Activated T-helper 1 cell treated with anti-CD3 and anti-CD28 coated beads, Interleukin-12 subunit alpha, Interleukin-12 subunit beta, Interleukin-2, Interleukin-4 antibody, amounts not matched to agents 30 ng/mL and 10 ng/mL and 1 ng/mL, durations not matched to agents 14 hours and 24 hours and 36 hours (primary cell): ENCODE data around the gene CLCF1. TPM values are rescaled to one million over a fixed set of nuclear protein-coding genes. Genes with fewer than 3 reads are reported as not detected.

Source experiments
- DNase-seq: peaks from one replicate; pipeline ENCODE4 v3.0.0; 2021; ENCODE audit warnings: low spot score
- H3K27ac Mint-ChIP-seq: one replicate; pipeline ENCODE4 v1.8.0; 2021; ENCODE audit warnings: mild to moderate bottlenecking, mixed read lengths
- H3K27me3 Mint-ChIP-seq: one replicate; pipeline ENCODE4 v1.8.0; 2022; ENCODE audit warnings: mild to moderate bottlenecking, moderate library complexity, mixed read lengths; ENCODE audit not compliant: insufficient read depth
- H3K36me3 Mint-ChIP-seq: one replicate; pipeline ENCODE4 v1.8.0; 2021; ENCODE audit warnings: low read depth, mixed read lengths
- H3K4me1 Mint-ChIP-seq: one replicate; pipeline ENCODE4 v1.8.0; 2021; ENCODE audit warnings: low read depth, mixed read lengths
- H3K4me3 Mint-ChIP-seq: one replicate; pipeline ENCODE4 v1.8.0; 2021; ENCODE audit warnings: mild to moderate bottlenecking, moderate library complexity, mixed read lengths
- H3K9me3 Mint-ChIP-seq: one replicate; pipeline ENCODE4 v1.8.0; 2021; ENCODE audit warnings: mixed read lengths
- intact Hi-C: fragments of 100-400 bp; cut with micrococcal nuclease; formaldehyde crosslinking; loops from one replicate; pipeline ENCODE4 v1.15.1; 2024
- total RNA-seq: library from RNA; stranded (reverse); gene quantifications from 2 replicates; pipeline ENCODE4 v1.2.3, GENCODE V29; 2022

CLCF1 gene
- total RNA-seq, 1 donor from 2014 or later: 0.73 TPM

DNA sequence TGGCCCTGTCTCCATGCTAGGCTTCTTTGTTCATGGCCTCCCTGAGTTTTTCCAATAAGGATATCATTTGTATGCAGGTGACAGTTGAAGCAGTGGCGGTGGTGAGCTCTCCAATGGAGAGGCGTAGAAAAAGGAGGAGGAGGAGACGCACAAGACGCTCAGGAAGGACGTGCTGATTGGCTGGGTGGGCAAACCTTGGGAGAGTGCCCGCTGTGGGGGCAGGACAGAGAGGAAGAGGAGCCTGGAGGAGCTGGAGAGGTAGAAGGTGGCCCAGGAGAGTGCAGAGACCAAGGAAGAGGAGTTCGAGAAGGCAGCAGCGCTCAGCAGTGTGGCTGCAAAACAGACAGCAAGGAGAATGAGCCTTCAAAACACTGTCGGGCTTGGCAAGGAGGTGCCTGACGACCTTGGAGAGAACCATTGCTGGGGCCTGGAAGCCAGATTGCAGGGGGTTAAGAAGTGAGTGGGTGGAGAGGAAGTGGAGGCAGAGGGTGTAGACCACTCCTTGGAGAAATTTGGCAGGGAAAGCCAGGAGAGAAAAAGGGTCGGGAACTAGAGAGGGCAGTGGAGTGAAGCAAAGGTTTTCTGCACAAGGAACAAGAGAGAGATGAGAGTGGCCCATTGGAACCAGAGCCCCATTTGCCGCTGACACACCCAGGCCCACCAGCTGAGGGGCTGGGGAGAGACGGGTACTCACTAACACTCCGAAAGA lies 7.5 kb downstream of the CLCF1 start:
- Mint-ChIP-seq H3K4me3 (no peak overlapping the region), H3K27ac (no peak overlapping the region), H3K9me3 (no peaks in the 10 kb centered on the region), H3K4me1 (peaks cover 12% of the 10 kb centered on the region), H3K27me3 (peaks cover 51% of the 10 kb centered on the region), H3K36me3 (no peaks in the 10 kb centered on the region)
- DNase-seq: no peak
- intact Hi-C loops: no loop called here

DNA sequence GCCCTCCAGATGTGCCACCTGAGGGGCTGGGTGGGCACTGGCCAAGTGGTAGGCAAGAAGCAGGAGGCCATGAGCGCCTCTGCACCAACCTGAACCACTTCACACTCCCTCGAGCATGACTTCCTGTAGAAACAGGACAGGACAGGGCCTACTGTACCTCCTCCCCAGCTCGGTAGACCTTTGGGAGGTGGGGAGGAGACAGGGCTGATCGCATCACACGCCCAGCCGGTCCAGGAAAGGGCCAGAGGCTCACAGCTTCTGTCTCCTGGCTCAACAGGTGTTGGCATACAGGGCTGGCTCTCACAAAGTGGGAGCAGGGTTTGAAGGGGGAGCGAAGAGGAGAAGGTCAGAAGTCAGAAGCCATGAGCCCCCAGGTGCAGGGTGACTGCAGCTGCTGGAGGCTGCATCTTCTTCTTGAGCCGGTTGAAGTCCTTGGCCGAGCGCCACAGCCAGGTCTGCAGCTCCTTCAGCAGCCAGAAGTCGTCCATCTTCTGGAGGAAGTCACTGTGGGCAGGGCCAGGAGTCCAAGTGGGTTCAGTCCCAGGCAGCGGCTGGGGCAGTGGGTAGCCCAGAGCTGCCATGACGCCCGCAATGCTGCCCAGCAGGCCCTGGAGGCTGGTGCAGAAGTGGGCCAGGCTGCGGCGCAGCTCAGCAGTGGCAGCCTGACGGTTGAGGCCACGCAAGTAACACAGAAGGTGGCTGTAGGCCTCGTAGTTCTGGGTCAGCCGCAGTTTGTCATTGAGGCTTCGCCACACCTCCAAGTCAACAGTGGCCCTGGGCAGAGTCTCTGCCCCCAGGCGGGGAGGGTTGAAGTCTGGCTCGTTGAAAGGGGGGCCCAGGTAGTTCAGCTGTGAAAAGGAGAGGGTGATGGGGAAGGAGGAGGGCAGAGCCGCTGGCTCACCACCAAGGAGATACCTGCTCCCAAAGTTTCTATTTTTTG lies 8.3 kb downstream of the CLCF1 start:
- H3K9me3 Mint-ChIP-seq: no peaks in the 10 kb centered on the region
- no peak overlapping the region for H3K27ac Mint-ChIP-seq
- intact Hi-C loops: no loop called here
- no peaks in the 10 kb centered on the region for H3K36me3 Mint-ChIP-seq
- DNase-seq: no peak
- H3K27me3 Mint-ChIP-seq: peaks cover 45% of the 10 kb centered on the region
- H3K4me3 Mint-ChIP-seq: no peak overlapping the region
- peaks cover 12% of the 10 kb centered on the region for H3K4me1 Mint-ChIP-seq

DNA sequence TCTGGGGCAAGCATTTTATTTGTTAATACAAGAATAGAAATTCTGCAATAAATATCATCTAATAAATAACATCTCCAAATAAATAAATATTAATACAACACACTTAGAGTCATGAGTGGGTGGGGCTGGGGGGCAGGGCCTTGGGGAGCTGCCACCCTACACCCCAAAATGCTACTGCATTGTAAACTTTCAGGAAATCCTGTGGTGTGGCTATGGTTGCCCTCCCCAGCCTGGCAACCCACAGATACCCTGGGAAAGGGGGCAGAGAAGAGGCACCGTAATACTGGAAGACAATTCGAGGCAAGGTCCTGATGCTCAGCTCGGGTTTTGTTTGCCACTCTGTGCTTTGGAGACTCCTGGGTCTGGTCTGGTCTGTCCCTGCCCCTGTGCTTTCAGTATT lies 9.2 kb downstream of the CLCF1 start:
- no peak for DNase-seq
- intact Hi-C loops: no loop called here
- H3K9me3 Mint-ChIP-seq: no peaks in the 10 kb centered on the region
- no peak overlapping the region for H3K27ac Mint-ChIP-seq
- H3K27me3 Mint-ChIP-seq: peaks cover 37% of the 10 kb centered on the region
- H3K4me1 Mint-ChIP-seq: peaks cover 12% of the 10 kb centered on the region
- H3K36me3 Mint-ChIP-seq: no peaks in the 10 kb centered on the region
- H3K4me3 Mint-ChIP-seq: no peak overlapping the region

DNA sequence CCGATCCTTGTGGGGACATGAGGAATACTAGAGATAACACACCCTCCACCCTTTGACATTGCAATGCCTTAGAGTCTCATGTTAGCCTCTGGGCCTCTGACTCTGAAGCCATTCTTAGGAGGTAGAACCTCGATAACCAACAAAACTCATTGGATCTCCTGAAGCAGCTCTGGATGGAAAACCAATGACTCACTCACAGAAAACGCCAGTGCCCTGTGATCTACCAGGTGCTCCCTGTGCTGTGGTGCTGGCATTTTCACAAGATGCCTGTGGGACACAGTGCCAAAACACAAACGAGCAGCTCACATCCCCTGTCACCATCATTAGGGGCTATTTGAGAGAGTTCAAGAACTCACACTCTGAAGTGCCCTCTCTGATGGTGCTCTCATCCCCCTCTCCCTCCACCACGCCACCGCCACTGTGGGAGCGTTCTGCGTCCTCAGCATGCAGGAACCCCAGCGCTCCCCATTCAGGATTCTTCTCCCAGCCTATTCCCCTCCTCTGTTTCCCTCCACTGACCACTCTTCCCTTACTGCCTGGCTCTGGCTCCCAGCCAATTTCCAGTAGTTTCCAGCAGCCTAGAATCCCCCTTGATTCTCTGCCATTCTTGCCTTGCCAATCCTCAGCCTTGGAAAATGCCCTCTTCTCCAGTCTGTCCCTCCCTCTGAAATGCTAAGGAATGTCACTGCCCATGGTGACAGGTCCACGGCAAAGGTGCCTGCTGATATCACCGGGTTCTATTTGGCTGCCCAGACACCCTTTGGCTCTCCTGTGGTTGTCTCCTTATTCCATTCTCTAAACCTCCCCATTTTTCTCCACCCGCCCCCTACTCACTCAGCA lies 15.3 kb downstream of the CLCF1 start:
- Mint-ChIP-seq H3K27ac (no peak overlapping the region), H3K36me3 (no peaks in the 10 kb centered on the region), H3K9me3 (no peaks in the 10 kb centered on the region), H3K27me3 (peaks cover 21% of the 10 kb centered on the region), H3K4me1 (peaks cover 25% of the 10 kb centered on the region), H3K4me3 (no peak overlapping the region)
- intact Hi-C loops: loop anchor here (1.0 to 10.0 kb wide), 3 partner anchors 10 to 227 kb away; partner anchors contain the start of gene GSTP1
- DNase-seq: no peak

DNA sequence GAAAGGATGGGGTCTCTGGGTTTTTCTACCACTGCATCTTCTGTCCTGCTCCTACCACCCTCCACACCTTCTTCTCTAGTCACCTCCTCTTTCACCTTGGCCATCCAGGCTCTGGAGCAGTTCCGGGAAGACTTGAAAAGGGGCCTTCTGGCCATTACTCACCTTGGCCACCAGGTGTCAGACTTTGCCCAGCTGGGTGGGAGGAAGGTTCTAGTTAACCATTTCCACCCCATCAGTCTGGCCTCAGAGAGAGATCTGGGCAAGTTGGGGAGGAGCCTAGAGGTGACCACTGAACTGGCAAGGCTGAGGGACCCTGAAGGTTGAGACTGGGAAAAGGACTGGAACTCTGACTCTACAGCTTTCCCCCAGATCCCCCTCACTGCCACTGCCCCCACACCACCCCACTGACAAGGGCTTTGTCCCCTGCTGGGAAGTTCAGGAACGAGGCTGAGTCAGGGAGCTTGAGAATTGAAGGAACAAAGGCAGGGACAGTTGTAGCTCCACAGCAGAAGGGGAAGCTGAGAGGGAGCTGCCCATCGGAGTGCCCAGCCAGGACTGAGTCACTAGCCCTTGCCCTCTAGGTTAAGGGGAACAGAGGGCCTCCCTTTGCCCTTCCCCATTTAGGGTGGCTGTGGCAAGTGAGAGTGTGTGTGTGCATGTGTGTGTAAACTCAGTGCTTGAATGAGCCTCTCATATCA lies 16.4 kb downstream of the CLCF1 start:
- intact Hi-C loops: loop anchor here (1.0 to 10.0 kb wide), 3 partner anchors 11 to 228 kb away; partner anchors contain the start of gene GSTP1
- DNase-seq: peak; percentile 66
- peak overlapping the region; percentile 75 for H3K27ac Mint-ChIP-seq
- H3K4me3 Mint-ChIP-seq: peak overlapping the region; percentile 23
- H3K36me3 Mint-ChIP-seq: no peaks in the 10 kb centered on the region
- H3K27me3 Mint-ChIP-seq: peaks cover 11% of the 10 kb centered on the region
- no peaks in the 10 kb centered on the region for H3K9me3 Mint-ChIP-seq
- H3K4me1 Mint-ChIP-seq: peaks cover 25% of the 10 kb centered on the region

DNA sequence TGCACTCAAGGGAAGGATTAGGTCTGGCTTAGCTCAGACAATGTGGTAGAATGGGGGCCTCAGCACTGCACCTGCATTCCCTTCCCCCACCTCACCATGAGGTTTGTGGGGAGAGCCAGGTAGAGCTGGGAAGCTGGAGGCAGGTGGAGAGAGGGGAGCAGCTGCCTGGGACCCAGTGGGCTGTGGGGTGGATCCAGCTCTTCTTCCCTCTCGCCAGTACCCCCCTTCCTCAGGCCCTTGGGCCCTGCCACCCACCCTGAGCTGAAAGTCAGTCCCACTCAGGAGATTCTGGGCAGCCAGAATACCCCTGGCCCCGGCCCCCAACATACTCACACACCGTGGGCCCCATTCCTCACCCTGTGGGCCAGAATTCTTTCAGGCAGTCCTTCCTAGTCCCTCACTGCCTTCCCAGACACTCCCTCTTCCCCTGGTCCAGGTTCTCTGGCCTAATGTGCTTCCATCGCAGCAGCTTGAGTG lies 17.0 kb downstream of the CLCF1 start:
- intact Hi-C loops: loop anchor here (10.0 kb wide), 1 partner anchor 228 kb away; the partner anchor contains the start of gene GSTP1
- H3K27me3 Mint-ChIP-seq: peaks cover 9% of the 10 kb centered on the region
- H3K9me3 Mint-ChIP-seq: no peaks in the 10 kb centered on the region
- no peaks in the 10 kb centered on the region for H3K36me3 Mint-ChIP-seq
- DNase-seq: no peak
- peaks cover 29% of the 10 kb centered on the region for H3K4me1 Mint-ChIP-seq
- H3K4me3 Mint-ChIP-seq: peak overlapping the region; percentile 23
- H3K27ac Mint-ChIP-seq: peak overlapping the region; percentile 75

DNA sequence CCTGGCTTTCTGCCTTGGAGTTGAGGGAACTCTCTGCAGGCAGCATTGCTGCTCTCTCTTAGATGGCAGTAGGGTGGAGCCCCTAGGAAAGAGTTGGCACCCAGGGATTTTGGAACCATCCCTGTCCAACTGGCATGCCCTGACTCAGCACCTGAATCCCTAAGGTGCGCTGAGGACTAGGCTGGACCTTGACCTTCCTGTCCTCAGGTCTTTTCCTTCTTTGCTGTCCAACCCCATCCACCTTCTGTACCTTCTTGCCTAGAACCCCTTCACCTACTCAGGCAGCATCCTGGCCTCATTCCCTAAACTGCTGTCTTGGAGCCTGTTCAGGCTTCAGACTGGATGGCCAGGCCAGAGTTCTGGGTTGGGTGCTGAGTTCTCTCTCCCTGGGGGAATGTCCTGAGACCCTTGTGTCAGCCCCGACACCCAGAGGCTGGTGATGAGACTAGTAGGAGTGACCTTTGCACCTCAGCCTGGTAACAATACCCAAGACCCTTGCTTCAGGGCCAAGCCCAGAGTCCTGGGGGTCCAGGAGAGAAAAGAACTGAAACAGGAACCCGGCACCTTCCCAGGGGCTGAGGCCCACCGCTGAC lies 17.5 kb downstream of the CLCF1 start:
- no peaks in the 10 kb centered on the region for H3K9me3 Mint-ChIP-seq
- H3K27me3 Mint-ChIP-seq: peaks cover 5% of the 10 kb centered on the region
- H3K27ac Mint-ChIP-seq: no peak overlapping the region
- H3K36me3 Mint-ChIP-seq: no peaks in the 10 kb centered on the region
- peaks cover 34% of the 10 kb centered on the region for H3K4me1 Mint-ChIP-seq
- H3K4me3 Mint-ChIP-seq: no peak overlapping the region
- no peak for DNase-seq
- intact Hi-C loops: loop anchor here (10.0 kb wide), 1 partner anchor 229 kb away; the partner anchor contains the start of gene GSTP1

DNA sequence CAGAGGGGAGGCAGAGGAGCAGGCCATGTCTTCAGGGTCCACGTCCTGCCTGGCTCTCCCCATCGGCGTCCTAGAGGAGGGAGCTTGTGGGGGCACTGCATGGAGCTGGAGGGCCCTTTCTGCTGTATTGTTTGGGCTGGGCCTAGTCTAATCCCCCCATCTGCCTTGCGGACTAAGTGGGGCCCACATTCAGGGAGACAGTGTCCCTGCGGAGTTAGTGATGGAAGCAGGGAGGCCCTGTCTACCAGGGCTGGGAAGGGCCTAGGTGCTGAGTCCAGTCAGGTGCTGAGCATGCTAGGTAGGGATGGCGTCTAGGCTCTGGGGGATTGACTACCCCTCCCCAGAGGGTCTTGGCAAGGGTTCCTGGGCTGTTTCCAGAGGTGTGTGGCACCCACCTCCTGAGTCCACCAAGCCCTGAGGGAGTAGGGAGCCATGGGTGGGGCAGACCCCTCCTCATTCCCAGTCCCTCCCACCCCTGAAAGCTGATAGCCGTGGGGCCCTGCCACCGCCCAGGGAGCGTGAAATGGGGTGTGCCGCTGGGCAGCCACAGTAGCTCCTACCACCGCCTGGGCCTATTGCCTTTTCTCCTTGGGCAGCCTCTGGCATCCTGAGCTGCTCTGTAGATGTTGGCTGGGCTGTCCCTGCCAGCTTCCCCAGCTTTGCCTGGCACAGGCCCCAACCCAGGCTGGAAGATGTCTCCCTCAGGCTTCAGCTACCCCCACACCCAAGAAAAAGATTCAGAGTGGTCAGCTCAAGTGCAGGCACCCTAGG lies 18.2 kb downstream of the CLCF1 start:
- Mint-ChIP-seq H3K27me3 (peaks cover 5% of the 10 kb centered on the region), H3K4me1 (peaks cover 34% of the 10 kb centered on the region), H3K36me3 (no peaks in the 10 kb centered on the region), H3K4me3 (peak overlapping the region; percentile 11), H3K27ac (peak overlapping the region; percentile 98), H3K9me3 (no peaks in the 10 kb centered on the region)
- no peak for DNase-seq
- intact Hi-C loops: loop anchor here (10.0 kb wide), 1 partner anchor 230 kb away; the partner anchor contains the start of gene GSTP1

DNA sequence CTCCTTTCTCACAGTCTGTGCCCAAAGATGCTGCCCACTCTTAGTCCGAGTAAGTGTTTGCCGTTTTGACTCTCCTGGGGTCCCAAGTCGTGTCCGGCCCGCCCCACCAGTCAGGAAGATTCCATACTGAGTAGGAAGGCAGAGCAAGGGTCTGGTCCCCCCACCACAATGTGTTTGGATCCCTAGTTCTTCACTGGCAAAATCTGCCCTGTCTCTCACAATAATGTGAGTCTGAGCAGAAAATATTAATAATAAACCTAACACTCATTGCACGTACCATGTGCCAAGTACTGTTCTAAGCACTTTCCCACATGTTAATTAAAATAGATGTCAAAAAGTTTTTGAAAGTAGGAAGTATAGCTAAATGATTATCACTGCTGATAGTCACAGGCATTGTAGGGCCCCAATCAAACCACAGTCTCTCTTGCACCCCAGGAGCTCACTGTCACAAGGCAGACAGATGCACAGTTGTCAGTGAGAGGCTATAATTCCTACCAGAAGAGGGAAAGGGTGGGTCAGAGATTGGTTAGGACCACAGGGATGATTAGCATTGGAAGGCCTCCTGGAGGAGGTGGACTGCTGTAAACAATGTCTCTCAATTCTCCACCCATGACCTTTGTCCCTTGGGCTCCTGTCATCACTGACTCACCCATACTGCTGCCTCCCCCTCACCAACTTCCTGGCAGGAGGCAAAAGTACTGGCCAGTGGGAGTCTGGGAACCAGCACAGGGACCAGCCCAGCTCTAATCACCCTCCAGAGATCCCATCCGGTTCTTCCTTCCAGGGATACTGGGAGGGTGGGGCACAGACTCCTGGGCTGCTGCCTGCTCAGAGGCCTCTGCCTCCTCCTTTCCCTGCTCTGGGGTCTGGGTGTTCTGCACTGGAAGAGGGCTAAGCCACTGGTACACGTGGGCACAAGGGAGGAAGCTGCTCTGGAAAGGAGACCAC lies 19.0 kb downstream of the CLCF1 start:
- no peak for DNase-seq
- Mint-ChIP-seq H3K4me3 (peak overlapping the region; percentile 94), H3K36me3 (no peaks in the 10 kb centered on the region), H3K27ac (peak overlapping the region; percentile 98), H3K4me1 (peaks cover 34% of the 10 kb centered on the region), H3K27me3 (peaks cover 5% of the 10 kb centered on the region), H3K9me3 (no peaks in the 10 kb centered on the region)
- intact Hi-C loops: loop anchor here (5.0 to 10.0 kb wide), 3 partner anchors 113 to 453 kb away; partner anchors contain the start of genes GSTP1 and TMEM134

DNA sequence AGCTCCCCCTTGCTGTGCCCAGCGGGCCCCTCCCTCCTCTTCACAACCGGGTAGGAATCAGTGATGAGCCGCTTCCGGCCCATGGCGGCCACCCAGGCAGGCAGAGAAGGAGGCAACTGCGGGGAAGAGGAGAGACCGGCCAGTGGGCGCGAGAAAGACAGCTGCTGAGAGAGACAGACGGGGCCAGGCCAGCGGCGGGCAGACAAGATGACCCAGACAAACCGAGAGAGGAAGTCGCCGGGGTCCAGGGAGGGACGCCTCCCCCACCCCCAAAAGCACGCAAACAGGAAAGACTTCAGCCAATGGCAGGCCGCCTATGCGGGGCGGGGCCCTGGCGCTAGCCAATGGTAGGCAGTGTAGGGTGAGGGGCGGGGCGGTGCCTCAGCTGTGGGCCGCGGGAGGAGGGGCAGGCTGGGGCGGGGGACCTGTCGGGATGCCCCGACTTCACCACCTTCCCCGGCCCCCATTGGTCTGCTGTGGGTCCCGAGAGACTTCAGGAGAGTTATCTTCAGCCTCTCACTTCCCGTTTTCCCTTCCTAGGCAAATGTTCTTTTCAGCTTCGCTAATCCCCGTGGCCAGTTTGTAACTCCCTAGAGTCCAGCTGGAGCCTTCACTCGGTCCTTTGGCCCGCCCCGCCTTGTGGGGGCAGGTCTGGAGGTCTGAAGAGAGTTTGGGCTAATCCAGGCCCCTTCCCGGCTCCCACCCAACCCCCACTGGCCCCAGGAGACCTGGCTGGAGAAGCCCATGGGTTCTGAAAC lies 19.9 kb downstream of the CLCF1 start, which contains the start of gene POLD4:
Gene POLD4 (minus strand): TSS at position 230 of the 758 bp plus-strand sequence. CDS start 147 bp downstream, at position 83.
- Mint-ChIP-seq H3K4me3 (peak within 1 kb of the TSS; percentile 94), H3K9me3 (no peaks in the 10 kb centered on the region), H3K27ac (peak within 1 kb of the TSS; percentile 98), H3K4me1 (peaks cover 34% of the 10 kb centered on the region), H3K27me3 (peaks cover 1% of the 10 kb centered on the region), H3K36me3 (no peaks in the 10 kb centered on the region)
- DNase-seq: peak; percentile 95
- intact Hi-C loops: loop anchor here (1.0 to 10.0 kb wide), 11 partner anchors 8 to 1065 kb away; partner anchors contain the start of genes CLCF1, GSTP1, PC and RAD9A
